ENCODE results near the gene ZGLP1. TPM values are rescaled to one million over a fixed set of nuclear protein-coding genes. Genes with fewer than 3 reads are reported as not detected.
A peak's percentile ranks its signal among the peaks of the same experiment; 100 is the strongest.

ZGLP1 gene
- total RNA-seq, 1 donor, result 0.63 TPM

DNA sequence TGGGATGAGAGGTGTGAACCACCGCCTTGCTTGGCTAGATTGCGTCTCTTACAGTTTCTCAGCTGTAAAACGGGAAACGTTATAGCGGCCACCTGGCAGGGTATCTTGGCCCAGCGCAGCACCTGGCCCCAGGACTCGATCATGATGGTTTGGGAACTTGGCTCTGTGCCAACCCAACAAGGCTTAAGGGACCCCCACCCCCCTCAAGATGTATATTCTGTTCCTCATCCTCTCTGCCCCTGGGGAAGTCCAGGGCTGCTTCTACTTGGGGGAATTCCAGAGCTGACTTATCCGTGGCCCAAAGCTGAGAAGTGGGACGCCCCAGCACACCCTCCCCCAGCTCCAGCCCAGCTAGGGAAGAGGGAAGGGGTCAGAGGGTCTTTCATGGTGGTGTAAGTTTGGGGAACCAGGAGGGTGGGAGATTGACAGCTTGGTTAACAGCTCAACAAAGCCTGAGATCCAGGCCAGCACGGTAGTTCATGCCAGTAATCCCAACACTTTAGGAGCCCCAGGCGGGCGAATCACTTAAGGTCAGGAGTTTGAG is 38.0 kb downstream of the ZGLP1 start:
- DNase-seq (ENCODE audit: low read depth), result peak; percentile 37
- TF ChIP-seq, protein P1, sequence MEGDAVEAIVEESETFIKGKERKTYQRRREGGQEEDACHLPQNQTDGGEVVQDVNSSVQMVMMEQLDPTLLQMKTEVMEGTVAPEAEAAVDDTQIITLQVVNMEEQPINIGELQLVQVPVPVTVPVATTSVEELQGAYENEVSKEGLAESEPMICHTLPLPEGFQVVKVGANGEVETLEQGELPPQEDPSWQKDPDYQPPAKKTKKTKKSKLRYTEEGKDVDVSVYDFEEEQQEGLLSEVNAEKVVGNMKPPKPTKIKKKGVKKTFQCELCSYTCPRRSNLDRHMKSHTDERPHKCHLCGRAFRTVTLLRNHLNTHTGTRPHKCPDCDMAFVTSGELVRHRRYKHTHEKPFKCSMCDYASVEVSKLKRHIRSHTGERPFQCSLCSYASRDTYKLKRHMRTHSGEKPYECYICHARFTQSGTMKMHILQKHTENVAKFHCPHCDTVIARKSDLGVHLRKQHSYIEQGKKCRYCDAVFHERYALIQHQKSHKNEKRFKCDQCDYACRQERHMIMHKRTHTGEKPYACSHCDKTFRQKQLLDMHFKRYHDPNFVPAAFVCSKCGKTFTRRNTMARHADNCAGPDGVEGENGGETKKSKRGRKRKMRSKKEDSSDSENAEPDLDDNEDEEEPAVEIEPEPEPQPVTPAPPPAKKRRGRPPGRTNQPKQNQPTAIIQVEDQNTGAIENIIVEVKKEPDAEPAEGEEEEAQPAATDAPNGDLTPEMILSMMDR (IDR thresholded peaks at IDR 0.05; ENCODE audit: insufficient read depth, low read length), result no peak

DNA sequence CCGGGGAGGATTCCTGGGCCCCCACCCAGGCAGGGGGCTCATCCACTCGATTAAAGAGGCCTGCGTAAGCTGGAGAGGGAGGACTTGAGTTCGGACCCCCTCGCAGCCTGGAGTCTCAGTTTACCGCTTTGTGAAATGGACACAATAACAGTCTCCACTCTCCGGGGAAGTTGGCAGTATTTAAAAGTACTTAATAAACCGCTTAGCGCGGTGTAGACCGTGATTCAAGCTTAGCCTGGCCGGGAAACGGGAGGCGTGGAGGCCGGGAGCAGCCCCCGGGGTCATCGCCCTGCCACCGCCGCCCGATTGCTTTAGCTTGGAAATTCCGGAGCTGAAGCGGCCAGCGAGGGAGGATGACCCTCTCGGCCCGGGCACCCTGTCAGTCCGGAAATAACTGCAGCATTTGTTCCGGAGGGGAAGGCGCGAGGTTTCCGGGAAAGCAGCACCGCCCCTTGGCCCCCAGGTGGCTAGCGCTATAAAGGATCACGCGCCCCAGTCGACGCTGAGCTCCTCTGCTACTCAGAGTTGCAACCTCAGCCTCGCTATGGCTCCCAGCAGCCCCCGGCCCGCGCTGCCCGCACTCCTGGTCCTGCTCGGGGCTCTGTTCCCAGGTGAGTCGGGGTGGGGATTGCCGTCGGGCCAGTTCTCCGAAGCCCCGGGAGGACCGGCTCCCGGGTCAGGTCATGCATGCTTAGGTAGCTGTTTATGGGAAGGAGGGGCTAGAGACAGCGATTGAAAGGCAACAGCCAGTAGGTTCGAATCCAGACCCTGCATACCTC is 38.8 kb downstream of the ZGLP1 start, which contains the start of gene ICAM1:
ICAM1 (plus strand) TSS at position 505 of the 779 bp plus-strand sequence; CDS start at position 545, 40 bp downstream.
- peak; percentile 79 for DNase-seq (ENCODE audit: low read depth)
- TF ChIP-seq, protein P1 (IDR thresholded peaks at IDR 0.05; ENCODE audit: insufficient read depth, low read length), result peak; percentile 4
- peak within 1 kb of the TSS; percentile 69 for H3K4me3 ChIP-seq (ENCODE audit: low read depth, low read length)

More for the DNA sequence above, 38.0 kb downstream of the ZGLP1 start:
- peak overlapping the region; percentile 69 for H3K4me3 ChIP-seq (ENCODE audit: low read depth, low read length)

- peak overlapping the region; percentile 69 for H3K4me3 ChIP-seq (ENCODE audit: low read depth, low read length)
- TF ChIP-seq, protein P1 (IDR thresholded peaks at IDR 0.05; ENCODE audit: insufficient read depth, low read length), result no peak
- DNase-seq (ENCODE audit: low read depth), result no peak
Observed at GRCh38 chr19:10270180-10270615, 39.4 kb downstream of the ZGLP1 start.

- peak; percentile 73 for DNase-seq (ENCODE audit: low read depth)
- H3K4me3 ChIP-seq (ENCODE audit: low read depth, low read length), result peak overlapping the region; percentile 13
- TF ChIP-seq, protein P1 (IDR thresholded peaks at IDR 0.05; ENCODE audit: insufficient read depth, low read length), result peak; percentile 95
Observed at GRCh38 chr19:10269333-10270179, 40.1 kb downstream of the ZGLP1 start.

DNA sequence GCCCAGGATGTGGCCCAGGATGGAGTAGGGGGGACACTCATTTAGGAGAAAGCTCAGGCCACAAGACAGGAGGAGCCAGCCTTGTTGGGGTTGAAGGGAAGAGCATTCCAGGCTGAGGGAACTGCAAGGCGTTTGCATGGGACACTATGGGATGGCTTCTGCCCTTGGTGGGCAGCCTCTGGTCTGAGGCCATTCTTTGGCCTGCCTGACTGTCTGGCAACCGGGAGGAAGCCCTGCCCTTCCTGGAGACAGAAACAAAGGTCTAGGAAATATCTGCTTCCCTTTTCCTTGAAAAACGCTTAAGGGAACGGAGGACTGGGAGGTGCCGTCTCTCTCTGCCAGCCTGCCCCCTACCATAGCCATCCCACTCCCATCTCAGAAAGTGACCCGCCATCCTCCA is 41.5 kb downstream of the ZGLP1 start:
- DNase-seq (ENCODE audit: low read depth), result no peak
- no peak overlapping the region for H3K4me3 ChIP-seq (ENCODE audit: low read depth, low read length)
- TF ChIP-seq, protein P1 (IDR thresholded peaks at IDR 0.05; ENCODE audit: insufficient read depth, low read length), result no peak

DNA sequence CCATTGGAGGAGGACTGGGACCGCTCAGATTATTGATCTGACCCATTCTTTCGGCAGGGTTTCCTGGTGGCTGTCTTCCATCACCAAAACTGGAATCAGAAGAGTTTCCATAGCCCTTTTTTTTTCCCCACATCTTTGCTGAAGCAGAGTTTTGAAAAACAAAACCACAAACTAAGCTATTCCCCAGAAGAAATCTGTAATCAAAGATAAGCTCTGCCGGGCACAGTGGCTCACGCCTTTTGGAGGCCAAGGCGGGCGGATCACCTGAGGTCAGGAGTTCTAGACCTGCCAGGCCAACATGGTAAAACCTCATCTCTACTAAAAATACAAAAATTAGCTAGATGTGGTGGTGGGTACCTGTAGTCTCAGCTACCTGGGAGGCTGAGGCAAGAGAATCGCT is 42.9 kb downstream of the ZGLP1 start:
- TF ChIP-seq, protein P1 (IDR thresholded peaks at IDR 0.05; ENCODE audit: insufficient read depth, low read length), result no peak
- no peak for DNase-seq (ENCODE audit: low read depth)
- no peak overlapping the region for H3K4me3 ChIP-seq (ENCODE audit: low read depth, low read length)

Measured in fibroblast of the aortic adventitia (primary cell).